K562 treated with DMSO at 1 percent for 12 hours (cell line): ENCODE measurements around the gene GLI1. TPM values are rescaled to one million over a fixed set of nuclear protein-coding genes. Genes with fewer than 3 reads are reported as not detected.

Source experiments
- total RNA-seq: library from RNA; unstranded; fragments of 300-600 nt; gene quantifications from 2 replicates; pipeline ENCODE4 v1.2.3, GENCODE V29; 2022; ENCODE audit not compliant: insufficient read depth

GLI1 gene
- 0.49 and 3.3 TPM in 2 replicates for total RNA-seq

GRCh38 chr12:57459750-57460467 is at the start of gene GLI1:
GLI1 (plus strand) TSS chr12:57459785; CDS start chr12:57463692, 3,907 bp downstream.

GRCh38 chr12:57430931-57431566 is 28.5 kb upstream of the GLI1 start, which contains the start of gene R3HDM2:
R3HDM2 (minus strand) TSS chr12:57431043; CDS start chr12:57310428, 120,615 bp downstream.

GRCh38 chr12:57434517-57435223 is 24.9 kb upstream of the GLI1 start, which contains the start of gene INHBC:
INHBC (plus strand) TSS chr12:57434784; CDS start chr12:57434887, 103 bp downstream.

GRCh38 chr12:57454566-57455373 is 4.8 kb upstream of the GLI1 start, which contains the start of gene INHBE:
INHBE (plus strand) TSS chr12:57455307; CDS start chr12:57455537, 230 bp downstream.

GRCh38 chr12:57479376-57480115 is 20.0 kb downstream of the GLI1 start, which contains the start of gene ARHGAP9:
ARHGAP9 (minus strand) TSS chr12:57479866; CDS start chr12:57479406, 460 bp downstream.

GRCh38 chr12:57487597-57488401 is 28.2 kb downstream of the GLI1 start, which contains the start of gene MARS1:
MARS1 (plus strand) TSS chr12:57488068; CDS start chr12:57488091, 23 bp downstream.

GRCh38 chr12:57520053-57520818 is 60.7 kb downstream of the GLI1 start, which contains the start of gene DDIT3:
DDIT3 (minus strand) TSS chr12:57520514; CDS start chr12:57517406, 3,108 bp downstream.

Other genes starting within 250 kb of the GLI1 start
- 10.6 and 11.7 TPM in 2 replicates for gene NXPH4, start 243.0 kb upstream of the GLI1 start, total RNA-seq
- 394 and 460 TPM in 2 replicates for gene SHMT2, start 230.1 kb upstream of the GLI1 start, total RNA-seq
- 5.1 and 9.5 TPM in 2 replicates for gene STAC3, start 208.6 kb upstream of the GLI1 start, total RNA-seq
- gene R3HDM2, start 28.7 kb upstream of the GLI1 start, total RNA-seq = 11.4 and 26.3 TPM in 2 replicates
- 0.97 TPM in 1 of 2 replicates, not detected in the other for gene INHBC, start 25.0 kb upstream of the GLI1 start, total RNA-seq
- 44.7 and 60.8 TPM in 2 replicates for gene INHBE, start 4.5 kb upstream of the GLI1 start, total RNA-seq
- 7.4 and 10.8 TPM in 2 replicates for gene ARHGAP9, start 20.1 kb downstream of the GLI1 start, total RNA-seq
- 373 and 994 TPM in 2 replicates for gene MARS1, start 28.3 kb downstream of the GLI1 start, total RNA-seq
- 211 and 237 TPM in 2 replicates for gene DDIT3, start 60.7 kb downstream of the GLI1 start, total RNA-seq
- gene MBD6, start 63.0 kb downstream of the GLI1 start, total RNA-seq = 9.5 and 30.4 TPM in 2 replicates
- 159 and 198 TPM in 2 replicates for gene DCTN2, start 87.4 kb downstream of the GLI1 start, total RNA-seq
- 2.2 and 13.9 TPM in 2 replicates for gene KIF5A, start 90.3 kb downstream of the GLI1 start, total RNA-seq
- gene PIP4K2C, start 131.4 kb downstream of the GLI1 start, total RNA-seq = 14.9 and 38.4 TPM in 2 replicates
- gene DTX3, start 145.0 kb downstream of the GLI1 start, total RNA-seq = not detected in 2 replicates
- 8.4 and 14.2 TPM in 2 replicates for gene ARHGEF25, start 151.7 kb downstream of the GLI1 start, total RNA-seq
- gene B4GALNT1, start 173.4 kb downstream of the GLI1 start, total RNA-seq = 19.6 and 67.1 TPM in 2 replicates
- 231 and 291 TPM in 2 replicates for gene OS9, start 234.3 kb downstream of the GLI1 start, total RNA-seq